8988T (cell line): ENCODE results near the gene ZNF350.
"Not testable (repeated sequence)": the region's sequence is repeated elsewhere in the genome, so short reads cannot be mapped to it uniquely, and the experiment has no call there.

Source experiments
- DNase-seq: peaks from one replicate; pipeline ENCODE4 v3.0.0; 2011

Gene ZNF350

DNA sequence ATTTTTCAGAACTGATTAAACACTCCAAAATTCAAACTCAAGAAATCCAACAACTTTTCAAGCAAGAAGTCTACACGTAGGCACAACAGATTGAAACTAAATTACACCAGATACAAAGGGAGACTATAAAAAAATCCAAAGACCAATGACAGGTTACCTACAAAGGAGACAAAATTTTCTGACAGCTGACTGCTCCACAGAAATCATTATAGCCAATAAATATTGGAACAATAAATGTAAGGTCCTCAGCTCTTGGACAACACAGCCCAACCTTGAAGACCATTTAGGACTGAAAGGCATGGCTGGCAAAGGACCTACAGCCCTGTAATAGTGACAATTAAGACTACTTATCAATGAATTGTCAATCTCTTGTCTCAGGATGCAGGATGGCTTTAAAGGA is 15.9 kb downstream of the ZNF350 start:
- no peak for DNase-seq

GRCh38 chr19:51965583-51965982 is 21.1 kb downstream of the ZNF350 start:
- no peak for DNase-seq

- DNase-seq = not testable (repeated sequence)
Measured at GRCh38 chr19:51960621-51961233, 25.9 kb downstream of the ZNF350 start.

DNA sequence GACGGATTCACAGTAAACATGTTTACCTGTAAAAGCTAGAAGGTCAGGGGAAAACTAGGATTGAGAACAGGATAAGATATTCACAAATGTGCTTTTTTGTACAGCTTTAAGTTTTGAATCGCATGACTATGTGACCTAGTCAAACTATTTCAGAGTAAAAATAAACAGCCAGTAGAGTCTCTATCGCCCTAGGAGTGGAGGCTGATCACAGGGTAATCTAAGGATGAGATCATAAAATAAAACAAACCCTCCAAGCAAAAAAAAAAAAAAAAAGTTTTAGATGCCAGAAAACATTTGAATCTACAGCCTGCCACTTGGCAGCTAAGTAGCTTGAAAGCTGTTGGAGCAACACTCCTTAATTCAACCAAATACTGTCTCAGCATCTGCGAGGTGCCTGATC is 26.8 kb downstream of the ZNF350 start:
- no peak for DNase-seq

GRCh38 chr19:51957846-51958245 is 28.8 kb downstream of the ZNF350 start:
- DNase-seq = not testable (repeated sequence)

DNA sequence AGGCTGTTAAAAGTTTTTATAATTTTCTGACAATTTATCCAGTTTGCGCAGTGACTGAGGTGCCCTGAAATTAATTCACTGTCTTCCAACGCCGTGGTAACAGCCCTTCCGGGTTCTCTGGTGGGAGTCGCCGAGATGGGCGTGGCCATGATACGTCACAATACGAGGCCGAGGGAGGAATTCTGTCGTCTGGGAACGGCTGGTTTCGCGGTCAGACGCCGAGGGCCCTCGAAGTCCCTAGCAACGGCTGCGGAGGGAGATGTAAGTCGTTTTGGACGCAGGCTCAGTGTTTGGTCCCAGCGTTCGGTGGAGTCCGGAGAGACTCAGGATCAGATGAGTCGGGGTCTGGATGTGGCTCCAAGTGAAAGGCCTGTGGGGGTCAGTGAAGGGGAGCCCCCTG is 37.7 kb downstream of the ZNF350 start:
- DNase-seq = no peak

DNA sequence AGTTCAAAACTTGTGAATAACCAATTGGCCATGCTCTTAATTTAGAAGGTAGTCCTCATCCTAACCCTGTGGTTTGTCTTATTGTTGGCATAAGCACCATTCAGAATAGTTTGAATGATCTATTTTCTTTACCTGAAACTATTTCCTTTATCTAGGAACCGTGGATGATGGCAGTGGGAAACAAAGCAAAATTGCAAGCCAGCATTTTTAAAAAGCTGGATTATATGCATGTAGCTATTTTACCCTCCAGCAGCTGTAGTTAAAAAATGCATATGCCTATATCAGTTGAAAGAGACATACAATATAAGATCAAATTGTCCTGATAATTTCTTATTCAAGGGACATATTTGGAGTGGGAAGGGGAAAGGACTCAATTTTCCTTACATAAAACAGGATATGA is 40.0 kb downstream of the ZNF350 start:
- DNase-seq = no peak

DNA sequence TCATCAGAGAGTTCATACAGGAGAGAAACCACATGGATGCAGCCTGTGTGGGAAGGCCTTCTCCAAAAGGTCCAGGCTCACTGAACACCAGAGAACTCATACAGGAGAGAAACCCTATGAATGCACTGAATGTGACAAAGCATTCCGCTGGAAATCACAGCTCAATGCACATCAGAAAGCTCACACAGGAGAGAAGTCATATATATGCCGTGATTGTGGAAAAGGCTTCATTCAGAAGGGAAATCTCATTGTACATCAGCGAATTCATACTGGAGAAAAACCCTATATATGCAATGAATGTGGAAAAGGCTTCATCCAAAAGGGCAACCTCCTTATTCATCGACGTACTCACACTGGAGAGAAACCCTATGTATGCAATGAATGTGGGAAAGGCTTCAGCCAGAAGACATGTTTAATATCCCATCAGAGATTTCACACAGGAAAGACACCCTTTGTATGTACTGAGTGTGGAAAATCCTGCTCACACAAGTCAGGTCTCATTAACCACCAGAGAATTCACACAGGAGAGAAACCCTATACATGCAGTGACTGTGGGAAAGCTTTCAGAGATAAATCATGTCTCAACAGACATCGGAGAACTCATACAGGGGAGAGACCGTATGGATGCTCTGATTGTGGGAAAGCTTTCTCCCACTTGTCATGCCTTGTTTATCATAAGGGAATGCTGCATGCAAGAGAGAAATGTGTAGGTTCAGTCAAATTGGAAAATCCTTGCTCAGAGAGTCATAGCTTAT is 41.7 kb downstream of the ZNF350 start:
- DNase-seq = no peak

GRCh38 chr19:51938936-51939335 is 47.7 kb downstream of the ZNF350 start:
- no peak for DNase-seq

DNA sequence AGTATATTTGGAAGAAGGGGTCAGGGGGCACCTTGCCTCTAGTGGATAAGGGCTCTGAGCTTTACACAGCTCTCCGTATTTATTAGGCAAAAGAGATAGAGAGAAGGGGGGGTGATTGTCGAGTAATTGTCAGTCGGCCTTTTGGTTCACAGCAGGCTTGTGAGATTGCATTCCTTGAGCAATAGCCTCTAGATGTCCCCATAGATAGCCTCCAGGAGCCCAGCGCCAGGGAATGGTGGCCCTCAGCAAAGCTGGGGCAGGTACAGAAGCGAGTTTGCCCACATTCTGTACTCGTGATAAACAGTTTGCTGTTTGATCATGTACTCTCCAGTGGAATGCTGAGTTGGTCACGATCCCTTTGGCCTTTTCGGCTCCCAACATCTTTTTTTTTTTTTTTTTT is 54.7 kb downstream of the ZNF350 start:
- no peak for DNase-seq

- no peak for DNase-seq
Measured at GRCh38 chr19:51927859-51928258, 58.8 kb downstream of the ZNF350 start.

GRCh38 chr19:51926784-51927741 is 59.6 kb downstream of the ZNF350 start, which contains the start of gene ZNF613:
TSS of gene ZNF613 (plus strand) at chr19:51927472. CDS start at chr19:51936221, 8,749 bp downstream.
- DNase-seq = peak; percentile 43

DNA sequence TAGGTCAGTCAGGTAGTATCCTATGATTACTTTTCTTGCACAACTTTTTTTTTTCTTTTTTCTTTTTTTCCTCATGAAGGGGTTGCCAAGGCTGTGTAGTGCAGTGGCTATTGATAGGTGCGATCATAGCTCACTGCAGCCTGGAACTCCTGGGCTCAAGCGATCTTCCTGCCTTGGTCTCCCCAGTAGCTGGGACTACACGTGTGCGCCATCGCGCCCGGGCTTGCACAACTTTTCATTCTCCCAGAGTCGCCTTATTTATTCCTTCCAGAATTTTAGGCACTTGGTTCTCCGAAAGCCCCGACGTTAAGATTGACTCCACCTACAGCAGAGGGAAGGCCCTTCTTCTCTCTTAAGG is 60.2 kb downstream of the ZNF350 start:
- DNase-seq = no peak

GRCh38 chr19:51921949-51922348 is 64.7 kb downstream of the ZNF350 start:
- no peak for DNase-seq

DNA sequence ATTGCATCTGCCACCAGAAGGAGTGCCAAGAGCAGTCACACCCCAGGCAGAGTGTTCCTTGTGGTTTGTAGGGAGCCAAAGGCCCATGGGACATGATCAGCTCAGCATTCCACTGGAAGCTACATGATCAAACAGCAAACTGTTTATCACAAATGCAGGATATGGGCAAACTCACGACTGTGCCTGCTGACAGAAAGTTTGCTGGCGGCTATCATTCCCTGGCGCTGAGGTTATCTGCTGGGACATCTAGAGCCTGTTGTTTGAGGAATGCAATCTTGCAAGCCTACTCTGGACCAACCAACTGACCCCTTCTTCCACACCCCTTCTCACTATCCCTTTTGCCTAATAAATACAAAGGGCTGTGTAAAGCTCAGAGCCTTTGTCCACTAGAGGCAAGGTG is 67.0 kb downstream of the ZNF350 start:
- no peak for DNase-seq

DNA sequence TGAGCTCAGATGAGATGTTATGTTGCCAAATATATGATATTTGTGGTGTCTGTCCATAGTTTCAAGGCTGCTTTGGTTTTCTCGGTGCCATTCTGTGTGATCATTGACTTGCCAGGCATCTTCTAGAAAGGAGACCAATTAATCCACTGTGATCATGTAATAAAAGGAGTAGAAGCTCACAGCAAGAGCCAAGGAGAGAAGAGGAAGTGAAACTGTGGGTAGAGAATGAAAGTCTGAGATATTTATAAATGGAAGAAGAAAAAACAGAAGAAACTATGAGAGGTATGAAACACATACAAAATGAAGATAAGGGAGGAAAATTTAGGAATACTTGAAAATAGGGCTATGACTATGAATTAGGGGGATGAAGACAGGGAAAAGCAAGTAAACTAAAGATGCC is 70.5 kb downstream of the ZNF350 start:
- no peak for DNase-seq

GRCh38 chr19:51915324-51915867 is 71.2 kb downstream of the ZNF350 start:
- DNase-seq = no peak
